Astrocyte of the spinal cord (primary cell): ENCODE measurements around the gene TAC1.
"Not testable (repeated sequence)": the region's sequence is repeated elsewhere in the genome, so short reads cannot be mapped to it uniquely, and the experiment has no call there.

ENCODE experiments used
- DNase-seq: peaks from one replicate; pipeline ENCODE4 v3.0.0; 2011; ENCODE audit warnings: low read depth, low spot score
- H3K4me3 ChIP-seq: 2 replicates; pipeline ENCODE4 v1.5.1; 2011; ENCODE audit warnings: low read depth, mild to moderate bottlenecking, low read length, moderate library complexity
- CTCF ChIP-seq: IDR thresholded peaks from 2 replicates; pipeline ENCODE4 v1.5.1; 2012; ENCODE audit warnings: low read depth, mild to moderate bottlenecking, low read length, inconsistent platforms
- in situ Hi-C: cut with HindIII; loops from 2 replicates; pipeline ENCODE4 v1.10.0; 2017; ENCODE audit warnings: low sequenced_read_pairs

Gene TAC1

GRCh38 chr7:97752215-97752614 is 20.3 kb downstream of the TAC1 start:
- TF ChIP-seq CTCF: no peak
- in situ Hi-C loops: no loop called here
- no peak for DNase-seq
- no peak overlapping the region for H3K4me3 ChIP-seq

- DNase-seq: no peak
- in situ Hi-C loops: no loop called here
- H3K4me3 ChIP-seq: no peak overlapping the region
- no peak for TF ChIP-seq CTCF
Observed at GRCh38 chr7:97757824-97758223, 25.9 kb downstream of the TAC1 start.

DNA sequence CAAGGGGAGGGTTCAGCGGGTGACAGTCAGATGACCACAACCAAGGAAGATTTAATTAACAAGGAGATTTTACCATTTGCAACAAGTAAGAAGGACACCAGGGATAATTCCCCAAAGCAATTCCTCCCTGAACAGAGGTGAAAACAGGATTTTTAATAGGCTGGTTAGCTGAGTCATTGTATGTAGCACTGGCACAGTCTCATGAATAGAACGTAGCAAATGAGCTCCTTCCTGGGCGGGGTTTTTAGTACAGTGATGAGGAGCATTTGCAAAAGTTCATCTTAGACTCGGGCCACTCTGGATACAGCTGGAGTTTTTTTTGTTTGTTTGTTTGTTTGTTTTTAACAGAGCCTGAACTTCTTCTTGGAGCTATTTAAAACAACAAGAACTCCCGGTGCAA is 39.0 kb downstream of the TAC1 start:
- DNase-seq: no peak
- in situ Hi-C loops: no loop called here
- TF ChIP-seq CTCF: no peak
- H3K4me3 ChIP-seq: no peak overlapping the region

- no peak for DNase-seq
- H3K4me3 ChIP-seq: no peak overlapping the region
- in situ Hi-C loops: no loop called here
- no peak for TF ChIP-seq CTCF
Observed at GRCh38 chr7:97771576-97771975, 39.7 kb downstream of the TAC1 start.

- H3K4me3 ChIP-seq: no peak overlapping the region
- in situ Hi-C loops: no loop called here
- no peak for TF ChIP-seq CTCF
- DNase-seq: no peak
Observed at GRCh38 chr7:97772045-97772901, 40.4 kb downstream of the TAC1 start.

DNA sequence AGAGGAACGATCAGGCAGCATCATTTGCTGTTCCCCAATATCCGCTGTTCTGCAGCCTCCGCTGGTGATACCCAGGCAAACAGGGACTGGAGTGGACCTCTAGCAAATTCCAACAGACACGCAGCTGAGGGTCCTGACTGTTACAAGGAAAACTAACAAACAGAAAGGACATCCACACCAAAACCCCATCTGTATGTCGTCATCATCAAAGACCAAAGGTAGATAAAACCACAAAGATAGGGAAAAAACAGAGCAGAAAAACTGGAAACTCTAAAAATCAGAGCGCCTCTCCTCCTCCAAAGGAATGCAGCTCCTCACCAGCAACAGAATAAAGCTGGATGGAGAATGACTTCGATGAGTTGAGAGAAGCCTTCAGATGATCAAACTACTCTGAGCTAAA is 54.5 kb downstream of the TAC1 start:
- H3K4me3 ChIP-seq, in situ Hi-C loops, DNase-seq: not testable (repeated sequence)
